HG02610 (cell line): ENCODE results near the gene SGSH.

Experiments used
- ATAC-seq: cut with Tn5 transposase; IDR thresholded peaks from one replicate; pipeline ENCODE4 v1.9.1; 2021; ENCODE audit warnings: mild to moderate bottlenecking, moderate library complexity; ENCODE audit not compliant: unreplicated experiment

Gene SGSH

DNA sequence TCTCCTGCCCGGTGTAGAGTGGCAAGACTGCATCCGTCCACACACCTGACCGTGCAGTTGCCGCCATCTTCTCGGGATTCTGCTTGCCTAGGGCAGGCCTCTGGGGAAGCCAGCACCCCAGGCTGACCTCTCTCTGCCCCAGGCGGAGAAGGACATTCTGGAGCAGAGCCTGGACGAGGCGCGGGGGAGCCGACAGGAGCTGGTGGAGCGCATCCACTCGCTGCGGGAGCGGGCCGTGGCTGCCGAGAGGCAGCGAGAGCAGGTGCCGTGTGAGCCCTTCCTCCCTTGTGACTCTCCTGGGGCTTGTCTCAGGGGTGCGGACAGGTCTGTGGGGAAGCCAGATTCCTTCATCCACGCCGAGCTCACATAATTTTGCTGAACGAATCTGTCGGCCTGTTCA is 30.5 kb downstream of the SGSH start:
- no peak for ATAC-seq

DNA sequence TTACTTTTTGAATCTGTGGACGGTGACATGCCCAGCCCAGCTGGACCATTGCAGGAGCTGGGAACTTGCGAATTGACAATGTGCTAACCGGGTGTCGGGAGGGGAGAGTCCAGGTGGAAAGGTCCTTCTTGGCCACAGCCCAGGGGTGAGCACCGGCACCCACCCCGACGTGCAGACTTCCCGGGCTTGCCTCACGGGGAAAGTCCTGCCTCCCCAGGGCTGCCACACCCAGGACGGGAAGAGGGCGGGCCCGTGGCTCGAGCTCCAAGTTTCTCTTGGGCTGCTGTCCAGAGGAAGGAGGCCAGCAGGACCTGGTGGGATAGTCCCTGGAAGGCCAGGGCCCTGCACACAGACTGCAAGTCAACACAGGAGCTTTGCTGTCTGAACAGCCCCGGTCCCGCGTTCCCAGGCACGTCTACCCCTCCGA is 32.6 kb downstream of the SGSH start:
- ATAC-seq = no peak

DNA sequence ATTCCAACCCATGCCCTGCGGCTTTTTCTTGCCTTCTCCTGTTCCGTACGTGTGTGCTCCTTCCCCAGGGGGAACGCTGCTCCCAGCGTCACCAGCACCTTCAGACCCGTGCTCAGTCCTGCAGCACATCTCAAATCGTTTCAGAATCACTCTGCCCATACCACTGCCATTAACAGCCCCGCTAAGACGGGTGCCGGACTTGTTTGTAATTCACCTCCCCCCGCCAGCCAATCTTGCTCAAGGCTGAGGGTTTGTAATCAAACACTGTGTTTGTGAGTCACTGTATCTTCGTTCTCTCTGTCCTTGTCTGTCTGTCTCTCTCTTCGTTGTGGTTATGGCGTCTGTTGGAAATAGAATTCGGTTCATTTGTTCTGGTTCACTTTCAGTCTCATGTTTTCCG is 33.0 kb downstream of the SGSH start:
- ATAC-seq = no peak

DNA sequence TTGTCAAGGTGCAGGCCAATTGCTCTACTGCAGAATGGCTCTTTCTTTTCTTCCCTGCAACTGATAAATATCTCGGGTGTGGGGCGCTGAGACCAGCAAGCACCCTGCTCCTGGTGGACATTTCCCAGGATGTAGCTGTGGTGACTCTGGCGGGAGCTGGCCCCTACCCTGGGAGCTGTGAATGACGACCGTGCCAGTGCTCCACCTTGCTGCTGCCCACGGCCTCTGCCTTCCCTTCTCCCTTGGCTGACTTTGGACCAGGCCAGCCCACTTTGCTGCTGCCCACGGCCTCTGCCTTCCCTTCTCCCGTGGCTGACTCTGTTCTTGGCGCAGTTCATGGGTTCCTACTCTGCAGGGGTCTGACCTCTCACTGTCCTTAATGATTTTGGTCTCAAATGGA is 34.2 kb downstream of the SGSH start:
- ATAC-seq = no peak

DNA sequence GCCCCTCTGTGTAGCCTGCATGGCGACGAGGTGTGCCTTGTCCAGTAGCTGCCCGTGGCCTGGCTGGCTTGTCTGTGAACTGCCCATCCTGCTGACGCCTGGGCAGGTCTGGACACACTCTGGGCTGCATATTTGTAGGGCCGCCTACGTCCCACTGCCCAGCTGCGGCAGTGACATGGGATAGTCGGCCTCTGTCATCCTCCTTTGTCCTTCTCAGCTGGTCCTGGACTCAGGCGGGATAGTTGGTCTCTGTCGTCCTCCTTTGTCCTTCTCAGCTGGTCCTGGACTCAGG is 35.8 kb downstream of the SGSH start:
- ATAC-seq = no peak

DNA sequence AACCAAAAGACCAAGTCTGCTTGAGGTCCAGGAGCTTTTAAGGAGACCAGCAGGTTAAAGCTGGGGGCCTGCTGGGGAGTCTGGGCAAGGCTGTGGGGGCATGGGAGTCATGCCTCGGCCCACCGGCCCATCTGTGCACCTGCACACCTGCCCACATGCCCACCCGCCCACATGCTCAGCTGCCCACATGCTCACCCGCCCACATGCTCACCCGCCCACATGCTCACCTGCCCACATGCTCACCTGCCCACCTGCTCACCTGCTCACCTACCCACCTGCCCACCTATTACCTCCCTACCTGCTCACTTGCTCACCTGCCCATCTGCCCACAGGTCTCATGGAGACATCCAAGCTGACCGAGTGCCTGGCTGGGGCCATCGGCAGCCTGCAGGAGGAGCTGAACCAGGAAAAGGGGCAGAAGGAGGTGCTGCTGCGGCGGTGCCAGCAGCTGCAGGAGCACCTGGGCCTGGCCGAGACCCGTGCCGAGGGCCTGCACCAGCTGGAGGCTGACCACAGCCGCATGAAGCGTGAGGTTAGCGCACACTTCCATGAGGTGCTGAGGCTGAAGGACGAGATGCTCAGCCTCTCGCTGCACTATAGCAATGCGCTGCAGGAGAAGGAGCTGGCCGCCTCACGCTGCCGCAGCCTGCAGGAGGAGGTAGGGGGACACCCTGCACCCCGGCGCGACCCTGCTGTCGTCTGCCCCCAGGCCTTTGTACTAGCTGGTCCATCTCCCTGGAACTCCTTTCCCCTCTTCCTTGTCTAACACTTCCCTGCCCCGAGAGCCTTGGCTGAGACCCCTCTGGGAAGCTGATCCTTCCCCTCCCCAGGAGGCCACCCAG is 36.3 kb downstream of the SGSH start:
- ATAC-seq = no peak

DNA sequence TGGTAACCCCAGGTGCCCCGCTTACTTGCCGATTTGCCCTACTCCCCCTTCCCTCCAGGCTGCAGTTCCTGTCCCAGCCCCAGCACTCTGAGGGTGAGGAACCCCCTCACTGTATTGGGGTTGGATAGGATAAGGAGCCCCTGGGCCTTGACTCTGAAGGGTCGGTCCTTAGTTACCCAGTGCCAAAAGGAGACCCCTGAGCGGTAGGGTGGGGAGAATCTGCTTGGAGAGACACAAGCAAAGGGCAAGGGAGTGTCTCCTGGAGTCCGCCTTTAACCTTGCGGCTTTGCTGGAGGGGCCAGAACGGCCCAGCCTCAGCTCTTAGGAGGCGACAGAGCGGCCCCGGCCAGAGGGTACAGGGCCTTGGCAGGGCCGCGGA is 37.3 kb downstream of the SGSH start:
- ATAC-seq = no peak

DNA sequence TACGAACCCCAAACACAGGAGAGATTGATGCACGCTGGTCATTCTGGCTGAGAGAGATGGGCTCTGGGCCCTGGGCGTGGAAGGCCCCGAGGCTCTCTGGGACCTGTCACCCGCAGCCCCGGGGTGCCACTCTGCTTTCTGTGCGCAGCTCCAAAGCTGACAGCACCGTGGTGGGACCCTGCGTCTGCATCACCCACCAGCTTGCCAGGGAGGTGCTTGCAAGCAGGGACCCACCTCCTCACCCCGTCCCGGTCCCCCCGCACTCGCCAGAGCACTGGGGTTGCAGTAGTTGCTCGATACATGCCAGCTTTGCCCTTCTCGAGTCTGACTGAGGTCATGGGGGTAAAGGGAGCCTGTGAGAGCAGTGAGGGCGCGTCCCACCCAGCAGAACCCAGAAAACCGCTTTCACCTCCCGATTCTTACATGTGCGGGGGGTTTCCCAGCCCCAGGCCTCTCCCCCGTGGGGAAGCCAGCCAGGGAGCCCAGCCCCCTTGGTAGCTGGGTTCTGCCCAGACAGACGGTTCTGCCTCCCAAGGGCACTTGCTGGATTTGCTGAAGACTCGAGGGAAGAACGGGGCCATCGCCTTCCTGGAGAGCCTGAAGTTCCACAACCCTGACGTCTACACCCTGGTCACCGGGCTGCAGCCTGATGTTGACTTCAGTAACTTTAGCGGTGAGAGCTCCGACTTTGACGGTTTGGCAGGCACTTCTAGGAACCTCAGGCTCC is 37.9 kb downstream of the SGSH start:
- ATAC-seq = no peak

DNA sequence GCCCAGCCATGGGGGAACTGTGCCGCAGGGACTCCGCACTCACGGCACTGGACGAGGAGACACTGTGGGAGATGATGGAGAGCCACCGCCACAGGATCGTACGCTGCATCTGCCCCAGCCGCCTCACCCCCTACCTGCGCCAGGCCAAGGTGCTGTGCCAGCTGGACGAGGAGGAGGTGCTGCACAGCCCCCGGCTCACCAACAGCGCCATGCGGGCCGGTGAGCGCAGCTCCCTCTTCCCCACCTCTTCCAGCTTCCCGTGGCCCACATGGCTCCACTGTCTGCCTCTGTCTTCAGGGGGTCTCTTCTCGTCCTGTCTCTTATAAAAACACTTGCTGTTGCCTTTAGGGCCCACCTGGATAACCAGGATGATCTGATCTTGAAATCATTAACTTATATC is 38.7 kb downstream of the SGSH start:
- no peak for ATAC-seq

DNA sequence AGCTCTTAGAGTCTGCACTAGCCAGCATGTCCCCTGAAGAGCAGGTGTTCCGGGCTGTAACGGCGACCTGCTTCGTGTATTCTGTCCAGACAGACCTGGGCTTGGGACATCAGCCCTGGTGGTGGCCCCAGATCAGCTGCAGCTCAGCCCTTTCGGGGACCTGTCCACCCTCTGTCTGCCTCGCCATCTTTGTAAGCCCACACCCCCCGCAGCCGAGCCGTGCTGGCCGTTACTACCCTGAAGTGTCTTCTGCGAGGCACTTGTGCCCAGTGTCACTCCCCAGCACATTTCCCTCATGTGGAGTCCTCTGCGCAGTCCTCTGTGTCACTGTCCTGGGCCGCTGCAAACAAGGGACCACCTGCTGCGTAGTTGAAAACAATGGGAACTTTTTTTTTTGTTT is 39.9 kb downstream of the SGSH start:
- no peak for ATAC-seq

DNA sequence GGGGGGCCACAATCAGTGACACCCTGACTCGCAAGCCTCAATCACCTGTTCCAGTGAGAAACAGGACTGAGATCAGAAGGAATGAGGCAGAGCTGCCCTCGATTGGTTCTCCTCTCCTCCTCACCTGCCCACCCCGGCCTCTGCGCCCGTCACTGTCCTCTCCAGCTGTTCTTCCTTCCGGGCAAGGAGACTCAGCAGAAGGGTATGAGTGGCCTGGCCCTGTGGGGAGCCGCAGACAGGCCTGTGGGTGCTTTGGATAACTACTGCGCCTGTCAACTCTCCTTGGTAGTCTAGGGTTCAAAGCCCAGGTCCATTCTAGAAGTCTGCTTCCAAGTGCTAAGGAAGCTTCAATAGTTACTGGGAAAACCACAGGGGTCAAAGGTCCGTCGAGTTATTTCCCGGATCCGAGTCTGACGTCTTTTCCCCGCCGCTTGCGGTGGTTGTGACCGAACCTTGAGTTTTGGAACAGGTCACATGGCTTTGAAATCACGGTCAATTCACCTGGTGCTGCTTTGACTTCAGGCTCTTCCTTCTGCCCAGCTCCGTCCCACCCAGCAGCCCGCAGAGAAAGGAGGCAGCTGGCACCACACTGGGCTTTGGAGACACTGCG is 42.0 kb downstream of the SGSH start:
- ATAC-seq = no peak

DNA sequence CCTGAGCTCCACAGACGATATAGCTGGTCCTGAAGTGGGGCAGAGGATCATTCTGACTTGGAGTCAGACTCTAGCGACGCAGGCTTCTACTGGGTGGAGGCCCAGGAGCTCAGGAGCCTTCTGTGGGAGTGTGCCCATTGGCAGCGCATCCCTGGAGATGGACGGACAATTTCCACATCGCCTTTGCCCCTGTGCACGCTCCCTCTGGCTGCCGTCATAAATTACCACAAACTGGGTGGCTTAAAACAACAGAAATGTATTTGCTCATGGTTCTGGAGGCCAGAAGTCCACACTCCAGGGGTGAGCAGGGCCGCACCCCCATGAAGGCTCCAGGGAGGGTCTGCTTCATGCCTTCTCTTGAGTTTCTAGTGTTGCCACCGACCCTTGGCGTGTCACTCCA is 43.4 kb downstream of the SGSH start:
- ATAC-seq = no peak

DNA sequence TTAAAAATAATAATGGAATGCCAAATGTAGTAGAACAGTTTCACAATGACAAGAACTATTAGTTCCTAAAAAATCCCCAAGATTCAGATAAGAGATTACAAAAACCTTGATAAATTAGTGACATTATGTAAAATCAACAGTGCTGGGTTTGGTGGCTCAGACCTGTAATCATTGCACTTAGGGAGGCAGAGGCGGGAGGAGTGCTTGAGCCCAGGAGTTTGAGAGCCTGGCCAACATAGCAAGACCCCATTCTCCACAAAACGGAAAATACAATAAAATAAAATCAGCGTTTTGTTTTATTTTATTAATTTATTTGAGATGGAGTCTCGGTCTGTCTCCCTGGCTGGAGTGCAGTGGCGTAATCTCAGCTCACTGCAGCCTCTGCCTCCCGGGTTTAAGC is 46.2 kb downstream of the SGSH start:
- ATAC-seq = no peak

DNA sequence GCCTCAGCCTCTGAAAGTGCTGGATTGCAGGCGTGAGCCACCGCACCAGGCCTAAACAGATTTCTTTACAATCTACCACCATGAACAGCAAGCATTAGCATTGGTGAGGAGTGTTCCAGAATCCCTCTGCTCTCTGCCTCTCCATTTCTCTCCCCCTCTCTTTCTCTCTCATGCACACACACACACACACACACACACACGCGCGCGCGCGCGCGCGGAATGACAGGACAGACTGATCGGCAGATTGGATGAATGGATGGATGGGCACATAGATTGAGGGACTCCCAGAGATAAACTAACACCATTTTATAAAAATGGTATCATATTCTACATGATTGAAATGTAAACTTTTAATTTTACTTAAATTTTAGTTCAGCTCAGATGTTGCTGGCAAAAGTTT is 47.0 kb downstream of the SGSH start:
- ATAC-seq = no peak

DNA sequence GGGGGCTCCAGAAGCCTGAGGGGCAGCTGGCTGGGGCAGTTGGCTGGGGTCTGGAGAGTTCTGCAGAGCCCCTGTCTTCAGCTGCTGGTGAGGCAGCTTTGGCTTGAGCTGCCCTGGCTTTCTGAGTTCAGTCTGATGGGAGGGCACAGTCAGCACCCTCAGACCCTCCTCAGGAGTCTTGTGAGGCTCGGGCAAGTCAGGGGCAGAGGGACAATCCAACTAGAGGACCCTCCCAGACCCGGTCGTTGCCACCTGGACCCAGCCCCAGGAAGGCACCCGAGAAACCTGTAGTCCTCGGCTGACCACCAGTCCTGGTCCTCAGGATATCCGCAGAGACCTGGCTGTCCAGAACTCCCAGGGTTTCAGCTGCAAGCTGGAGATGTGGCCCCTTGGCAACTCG is 48.5 kb downstream of the SGSH start:
- ATAC-seq = no peak

DNA sequence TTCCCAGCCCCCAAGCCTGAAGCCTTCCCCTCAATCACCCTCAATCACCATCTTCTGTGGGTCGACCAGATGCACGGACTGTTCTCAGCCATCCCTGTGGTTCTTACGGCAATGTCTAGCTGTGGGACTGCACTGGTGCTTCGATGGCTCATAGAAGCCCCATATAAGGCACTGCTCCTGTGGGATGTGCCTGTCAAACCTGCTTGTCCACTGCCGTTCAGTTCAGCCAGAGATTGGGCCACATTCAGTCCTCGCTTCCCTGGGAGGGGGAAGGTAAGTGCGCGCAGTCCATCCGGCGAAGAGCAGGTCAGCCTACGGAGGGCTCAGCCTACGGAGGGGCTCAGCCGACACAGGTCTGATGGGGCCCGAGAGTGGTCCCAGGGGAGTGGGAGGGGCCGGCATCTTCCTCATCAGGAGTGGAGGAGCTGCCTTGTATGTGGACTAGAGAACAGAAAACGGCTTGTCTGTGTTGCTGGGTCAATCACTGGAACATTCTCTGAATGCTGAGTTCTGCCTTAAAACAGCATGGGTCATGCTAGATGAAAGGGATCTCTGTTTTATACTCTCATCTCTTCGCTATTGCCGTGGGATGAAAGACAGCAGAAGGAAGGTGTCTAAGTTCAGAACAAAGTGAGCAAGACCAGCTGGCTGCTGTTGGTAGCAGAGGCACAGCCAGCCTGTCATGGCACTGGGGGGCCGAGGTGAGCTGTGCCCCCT is 50.2 kb downstream of the SGSH start, which contains the start of gene CARD14:
Gene CARD14 (plus strand): TSS at position 247 of the 717 bp plus-strand sequence. CDS start 11,409 bp downstream, outside the sequence.
- ATAC-seq = no peak

DNA sequence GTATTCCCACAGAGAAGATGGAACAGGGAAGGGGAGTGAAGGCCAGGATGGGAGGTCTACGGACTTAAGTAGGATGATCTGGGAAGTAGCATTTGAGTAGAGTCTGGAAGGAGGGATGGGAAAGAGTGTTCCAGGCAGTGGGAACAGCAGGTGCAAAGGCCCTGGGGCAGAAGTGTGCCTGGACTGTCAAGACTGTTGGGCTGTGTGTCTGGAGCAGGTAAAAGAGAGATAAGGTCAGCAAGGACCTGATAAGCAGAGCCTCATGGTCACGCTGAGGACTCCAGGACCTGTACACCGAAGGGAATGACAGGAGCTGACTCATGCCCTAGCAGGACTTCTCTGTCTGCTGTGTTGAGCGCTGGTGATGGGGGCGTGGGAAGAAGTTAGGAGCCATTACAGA is 51.0 kb downstream of the SGSH start:
- ATAC-seq = no peak

DNA sequence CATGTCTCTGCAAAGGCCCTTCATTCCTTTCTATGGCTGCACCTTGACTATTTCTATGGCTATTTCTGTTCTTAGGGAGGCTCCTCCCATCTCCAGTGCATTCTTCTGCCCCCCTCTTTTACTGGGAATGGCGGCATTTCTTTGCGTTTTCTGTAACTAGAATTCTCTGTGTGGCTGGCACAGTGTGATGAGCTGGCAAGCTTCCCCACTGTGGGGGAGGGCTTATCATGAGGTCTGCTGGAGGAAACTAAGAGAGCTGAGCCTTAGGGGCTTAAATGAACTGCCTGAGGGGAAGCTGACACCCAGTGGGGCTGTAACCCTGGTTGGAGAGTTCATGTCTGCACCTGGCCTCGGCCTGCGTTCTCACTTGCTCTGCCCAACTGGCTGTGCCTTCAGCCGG is 51.8 kb downstream of the SGSH start:
- no peak for ATAC-seq

DNA sequence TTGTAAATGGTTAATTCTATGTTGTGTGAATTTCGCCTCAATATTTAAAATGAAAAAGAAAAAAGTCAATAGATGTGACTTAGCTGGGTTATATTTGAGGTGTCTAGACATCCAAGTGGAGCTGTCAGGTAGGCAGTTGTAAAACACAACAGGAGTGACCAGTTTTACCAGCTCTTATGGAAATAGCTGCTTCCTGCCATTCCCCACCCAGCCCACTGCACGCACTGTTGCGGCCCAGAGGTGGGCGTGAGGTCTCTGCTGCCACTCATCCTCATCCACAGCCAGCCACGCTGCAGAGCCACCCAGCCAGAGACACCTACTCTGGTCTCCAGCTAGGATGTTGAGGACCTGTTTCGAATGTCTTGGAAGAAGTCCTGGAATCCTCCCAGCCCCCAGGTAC is 53.7 kb downstream of the SGSH start:
- no peak for ATAC-seq

DNA sequence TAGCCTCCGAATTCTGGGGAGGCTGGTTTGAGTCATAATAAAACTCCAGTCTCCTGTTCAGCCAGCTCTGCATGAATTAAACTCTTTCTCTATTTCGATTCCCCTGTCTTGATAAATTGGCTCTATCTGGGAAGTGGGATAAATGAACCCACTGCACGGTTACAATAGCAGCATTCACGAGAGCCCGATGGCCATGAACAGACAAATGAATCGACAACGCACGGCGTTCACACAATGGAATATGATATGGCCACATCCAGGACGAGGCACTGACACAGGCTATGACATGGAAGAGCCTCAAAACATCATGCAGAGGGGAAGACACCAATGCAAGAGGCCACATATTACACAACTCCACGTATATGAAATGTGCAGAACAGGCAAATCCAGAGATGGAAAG is 55.9 kb downstream of the SGSH start:
- no peak for ATAC-seq

DNA sequence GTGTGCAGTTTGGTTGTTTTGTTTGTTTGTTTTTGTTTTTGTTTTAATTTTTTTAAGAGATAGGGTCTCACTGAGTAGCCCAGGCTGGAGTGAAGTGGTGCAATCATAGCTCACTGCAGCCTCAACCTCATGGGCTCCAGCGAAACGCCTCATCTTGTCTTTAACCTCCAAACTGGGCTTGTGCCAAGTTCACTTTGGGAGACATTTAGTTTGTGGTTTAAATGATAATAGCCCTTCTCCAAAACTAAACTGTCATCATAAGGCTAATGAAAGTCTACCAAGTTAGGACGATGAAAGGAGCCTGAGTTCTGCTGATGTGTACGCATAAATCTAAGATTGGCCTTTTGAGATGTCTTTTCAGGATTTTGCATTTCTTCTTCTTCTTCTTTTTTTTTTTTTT is 56.8 kb downstream of the SGSH start:
- ATAC-seq = no peak

DNA sequence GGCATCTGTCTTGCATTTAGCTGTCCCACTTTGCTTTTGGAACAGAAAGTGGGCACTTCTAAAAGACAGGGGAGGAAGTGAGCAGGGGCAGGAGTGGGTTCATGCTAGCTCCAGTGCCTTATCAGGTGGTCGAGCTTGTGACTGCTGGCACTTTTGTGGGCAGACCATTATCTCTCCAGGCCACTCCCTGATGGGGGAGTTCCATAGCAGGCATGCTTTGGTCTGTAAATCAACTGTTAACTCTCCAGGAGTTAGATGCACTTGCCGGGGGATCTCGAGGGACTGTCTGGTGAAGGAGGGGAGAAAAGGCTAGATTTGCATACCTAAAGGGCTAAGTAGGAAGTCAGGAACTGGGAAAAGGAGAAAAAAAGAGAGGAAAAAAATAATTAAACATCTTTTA is 59.6 kb downstream of the SGSH start:
- ATAC-seq = no peak
